ENCODE results near the gene FRMD4B. TPM values are rescaled to one million over a fixed set of nuclear protein-coding genes. Genes with fewer than 3 reads are reported as not detected.

Gene FRMD4B
- total RNA-seq, 1 donor from 2014 or later = 53.5 TPM

DNA sequence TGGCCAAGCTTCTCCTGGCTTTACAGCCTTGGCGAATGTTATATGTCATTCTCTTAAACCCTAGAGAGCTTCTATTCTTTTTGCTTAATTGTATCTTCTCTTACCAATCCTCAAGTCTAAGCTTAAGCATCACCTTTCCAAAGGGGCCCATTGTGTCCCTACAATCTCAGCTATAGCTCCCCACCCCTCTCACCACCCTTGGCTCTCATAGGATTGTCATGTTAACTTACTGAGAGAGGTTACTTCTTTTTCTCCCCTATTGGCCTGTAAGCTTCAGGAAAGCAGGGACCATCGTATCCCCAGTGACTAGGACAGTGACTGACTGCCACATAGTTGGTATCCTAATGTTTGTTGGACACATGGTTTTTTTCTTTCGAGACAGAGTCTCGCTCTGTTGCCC is 220.1 kb downstream of the FRMD4B start:
- no peaks in the 10 kb centered on the region for H3K27me3 ChIP-seq
- H3K9me3 ChIP-seq = no peaks in the 10 kb centered on the region
- peaks cover 0 to 2% of the 10 kb centered on the region in 2 donors for H3K36me3 ChIP-seq
- DNase-seq (ENCODE audit: extremely low spot score in 2 of 2) = no peak
- no peaks in the 10 kb centered on the region for H3K4me1 ChIP-seq
- H3K27ac ChIP-seq = no peak overlapping the region
- intact Hi-C loops (cut with DNase I) = loop anchor here (10.0 kb wide), 1 partner anchor 509 kb away; no protein-coding TSS in a partner anchor
- TF ChIP-seq POLR2A (IDR thresholded peaks at IDR 0.05) (no peak), CTCF (IDR thresholded peaks at IDR 0.05) (no peak), POLR2AphosphoS5 (IDR thresholded peaks at IDR 0.05; ENCODE audit: insufficient read depth in 1 of 2, low read depth in 1 of 2) (no peak)
- no peak overlapping the region for H3K4me3 ChIP-seq

DNA sequence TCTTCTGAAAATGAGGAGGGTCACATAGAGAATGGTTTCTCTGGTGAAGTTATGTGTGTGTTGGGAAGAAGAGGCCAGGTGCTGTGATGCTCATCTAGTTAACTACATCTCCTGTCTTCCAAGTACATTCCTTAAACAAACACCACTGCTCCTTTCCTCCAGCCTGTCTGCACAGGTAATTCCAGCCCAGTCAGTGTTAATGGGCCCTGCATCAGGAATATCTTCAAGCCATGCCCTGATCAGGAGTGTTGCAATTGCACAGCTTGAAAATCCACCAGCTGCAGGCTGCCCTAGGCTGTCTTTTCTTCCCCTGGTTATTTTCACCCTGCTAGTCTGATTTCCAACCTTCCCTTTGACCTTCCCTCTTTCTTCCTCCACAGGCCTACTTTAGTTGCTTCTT is 221.6 kb downstream of the FRMD4B start:
- Histone ChIP-seq H3K4me1 (no peaks in the 10 kb centered on the region), H3K27ac (no peak overlapping the region), H3K4me3 (no peak overlapping the region), H3K27me3 (no peaks in the 10 kb centered on the region), H3K36me3 (no peaks in the 10 kb centered on the region), H3K9me3 (no peaks in the 10 kb centered on the region)
- no peak for DNase-seq (ENCODE audit: extremely low spot score in 2 of 2)
- no peak for TF ChIP-seq POLR2AphosphoS5 (IDR thresholded peaks at IDR 0.05; ENCODE audit: insufficient read depth in 1 of 2, low read depth in 1 of 2)
- TF ChIP-seq CTCF (IDR thresholded peaks at IDR 0.05) = no peak
- no peak for TF ChIP-seq POLR2A (IDR thresholded peaks at IDR 0.05)
- intact Hi-C loops (cut with DNase I) = loop anchor here (10.0 kb wide), 1 partner anchor 511 kb away; no protein-coding TSS in a partner anchor

DNA sequence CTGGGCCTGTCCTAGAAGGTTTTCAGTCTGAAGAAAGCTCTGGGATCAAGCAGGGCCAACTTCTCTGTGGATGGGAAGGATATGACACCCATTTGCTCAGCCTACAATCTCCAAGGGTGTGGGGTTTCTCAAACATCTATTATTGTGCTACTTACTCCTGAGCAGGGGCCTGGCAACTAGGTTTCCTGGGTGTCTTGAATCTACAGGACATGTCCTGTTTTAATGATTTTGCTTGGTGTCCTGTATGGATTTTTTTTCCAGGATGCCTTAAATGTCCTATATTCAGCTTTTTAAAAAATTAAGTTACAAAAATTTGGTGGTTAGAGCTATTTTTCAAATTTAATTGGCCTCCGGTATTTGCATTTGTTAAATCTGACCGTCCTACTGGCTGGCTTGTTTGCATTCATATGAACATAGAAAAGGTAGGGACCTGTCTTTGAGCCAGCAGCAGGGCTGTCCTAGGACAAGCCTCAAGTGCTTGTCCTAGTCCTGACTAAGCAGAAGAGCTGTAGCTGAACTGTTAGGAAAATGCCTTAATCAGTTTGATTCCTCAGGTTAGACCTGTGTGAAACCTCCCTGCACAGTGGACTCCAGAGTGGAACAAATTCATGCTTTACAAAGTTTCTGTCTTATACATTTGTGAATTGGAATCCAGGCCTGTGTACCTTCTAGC is 223.4 kb downstream of the FRMD4B start:
- no peak for DNase-seq (ENCODE audit: extremely low spot score in 2 of 2)
- Histone ChIP-seq H3K9me3 (no peaks in the 10 kb centered on the region), H3K4me1 (no peaks in the 10 kb centered on the region), H3K4me3 (no peak overlapping the region), H3K36me3 (no peaks in the 10 kb centered on the region), H3K27ac (no peak overlapping the region), H3K27me3 (no peaks in the 10 kb centered on the region)
- intact Hi-C loops (cut with DNase I) = loop anchor here (10.0 kb wide), 1 partner anchor 512 kb away; no protein-coding TSS in a partner anchor
- TF ChIP-seq POLR2AphosphoS5 (IDR thresholded peaks at IDR 0.05; ENCODE audit: insufficient read depth in 1 of 2, low read depth in 1 of 2) = no peak
- TF ChIP-seq POLR2A (IDR thresholded peaks at IDR 0.05) = no peak
- TF ChIP-seq CTCF (IDR thresholded peaks at IDR 0.05) = no peak

DNA sequence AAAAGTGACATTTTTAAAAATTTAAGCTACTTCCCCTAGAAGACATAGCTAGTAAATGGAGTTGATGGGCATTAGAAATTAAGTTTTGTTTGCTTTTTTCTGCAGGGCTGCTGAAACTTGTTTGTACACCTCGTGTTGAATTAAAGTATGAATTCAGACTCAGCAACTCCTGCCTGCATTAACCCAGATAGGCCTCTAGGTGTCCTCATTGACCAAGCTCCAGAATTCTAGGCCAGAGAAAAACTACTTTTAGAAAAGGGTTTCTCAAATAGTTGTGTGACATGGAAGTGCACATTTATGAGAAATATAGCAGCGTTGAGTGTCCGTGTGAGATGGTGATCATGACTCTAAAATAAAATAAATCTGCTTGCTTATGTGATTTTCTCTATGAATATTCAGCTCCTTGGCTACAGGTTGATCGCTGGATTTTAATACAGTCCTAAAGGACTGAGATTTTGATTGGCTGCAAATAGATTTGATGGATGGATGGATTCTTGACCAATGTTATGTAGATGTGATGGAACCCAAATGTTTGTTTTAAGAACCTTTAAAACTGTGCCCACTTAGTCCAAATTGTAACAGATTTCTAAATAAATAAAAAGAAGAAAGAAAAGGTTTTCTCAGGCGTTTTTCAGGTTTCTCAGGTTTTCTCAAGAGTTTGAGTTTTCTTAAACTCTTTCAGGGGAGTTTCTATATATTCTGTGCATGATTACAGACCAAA is 224.1 kb downstream of the FRMD4B start:
- TF ChIP-seq POLR2AphosphoS5 (IDR thresholded peaks at IDR 0.05; ENCODE audit: insufficient read depth in 1 of 2, low read depth in 1 of 2) (peak in 1 of 2 donors; percentile 37), POLR2A (IDR thresholded peaks at IDR 0.05) (no peak), CTCF (IDR thresholded peaks at IDR 0.05) (peak; percentile 70 to 96 (median 90))
- no peaks in the 10 kb centered on the region for H3K27me3 ChIP-seq
- no peaks in the 10 kb centered on the region for H3K36me3 ChIP-seq
- intact Hi-C loops (cut with DNase I) = loop anchor here (10.0 kb wide), 1 partner anchor 513 kb away; no protein-coding TSS in a partner anchor
- H3K9me3 ChIP-seq = no peaks in the 10 kb centered on the region
- no peak for DNase-seq (ENCODE audit: extremely low spot score in 2 of 2)
- no peak overlapping the region for H3K27ac ChIP-seq
- H3K4me3 ChIP-seq = no peak overlapping the region
- H3K4me1 ChIP-seq = no peaks in the 10 kb centered on the region

Data from vagina (tissue), 2 donors.